ENCODE results near the gene FER. TPM values are rescaled to one million over a fixed set of nuclear protein-coding genes. Genes with fewer than 3 reads are reported as not detected.

Gene FER
- total and polyA plus RNA-seq, 2 of the 13 experiments (the other 11 are each of a cell fraction or from before 2014, with no cell fraction given), result 7.9 to 29.0 TPM

- TF ChIP-seq REPIN1 (CRISPR knock-in tag; IDR thresholded peaks at IDR 0.05; ENCODE audit: borderline replicate concordance, low read depth), result no peak
- no peak for TF ChIP-seq SYNCRIP (IDR thresholded peaks at IDR 0.05; ENCODE audit: insufficient read depth, low read depth, low read length)
- TF ChIP-seq NFIB (CRISPR knock-in tag; IDR thresholded peaks at IDR 0.05; ENCODE audit: borderline replicate concordance), result no peak
- no peak for TF ChIP-seq HOXA5 (CRISPR knock-in tag; IDR thresholded peaks at IDR 0.05)
Measured at GRCh38 chr5:108945094-108945493, 197.4 kb downstream of the FER start (continued).

GRCh38 chr5:108946008-108946407 is 198.3 kb downstream of the FER start:
- FAIRE-seq (no peak), DNase-seq (ENCODE audit: low spot score) (no peak), ATAC-seq (no peak)
- no peaks in the 10 kb centered on the region for H3K27me3 ChIP-seq (ENCODE audit: control insufficient read depth in 1 of 2, insufficient read depth in 2 of 2, low read length in 2 of 2)
- peaks cover 3% of the 10 kb centered on the region for H3K79me2 ChIP-seq (ENCODE audit: insufficient read depth, low read length)
- no peak overlapping the region for H3K4me3 ChIP-seq (replicated peaks in 1 of 3; ENCODE audit: insufficient read depth in 1 of 3, low read depth in 2 of 3, low read length in 3 of 3)
- H4K20me1 ChIP-seq (ENCODE audit: insufficient read depth, low read length), result no peaks in the 10 kb centered on the region
- no peak overlapping the region for H3K9ac ChIP-seq (ENCODE audit: insufficient read depth, low read depth, low read length)
- H2AFZ ChIP-seq (ENCODE audit: low read length), result no peak overlapping the region
- no peaks in the 10 kb centered on the region for H3K9me3 ChIP-seq (ENCODE audit: low read length)
- in situ Hi-C loops (cut with HindIII; ENCODE audit: extremely low pct_ligation_motif_present, low pct_unique_long_range_greater_than_20kb), result no loop called here
- POLR2A ChIA-PET, result no interaction called here
- H3K27ac ChIP-seq (ENCODE audit: extremely low read length, insufficient read depth, low read length), result no peak overlapping the region
- intact Hi-C loops (cut with micrococcal nuclease; ENCODE audit: unreplicated experiment), result no loop called here
- CTCF ChIA-PET (ENCODE audit: low intra/inter-chr PET ratio, low total read pairs), result no interaction called here
- H3K4me2 ChIP-seq (ENCODE audit: low read depth, low read length), result no peak overlapping the region
- no peaks in the 10 kb centered on the region for H3K36me3 ChIP-seq (replicated peaks in 1 of 2; ENCODE audit: control insufficient read depth in 1 of 2, insufficient read depth in 2 of 2, low read length in 2 of 2)
- WGBS (ENCODE audit: low lambda C conversion rate), result 95% methylated on average over 1 of the region's 1 CpG
- BruUV-seq (replicated peaks), result no TSS peak
- H3K4me1 ChIP-seq (ENCODE audit: insufficient read depth, low read length), result no peaks in the 10 kb centered on the region
- TF ChIP-seq PCBP2 (optimal IDR thresholded peaks at IDR 0.05; ENCODE audit: low read depth, low read length, poor library complexity, severe bottlenecking) (no peak), NFE2L1 (CRISPR knock-in tag; IDR thresholded peaks at IDR 0.05; ENCODE audit: borderline replicate concordance) (no peak), ZNF550 (CRISPR knock-in tag; IDR thresholded peaks at IDR 0.05; ENCODE audit: borderline replicate concordance) (no peak), ZNF280D (CRISPR knock-in tag; IDR thresholded peaks at IDR 0.05) (no peak), ZNF12 (CRISPR knock-in tag; IDR thresholded peaks at IDR 0.05) (no peak), ZNF274 (CRISPR knock-in tag; IDR thresholded peaks at IDR 0.05) (no peak), ARID3A (IDR thresholded peaks at IDR 0.05; ENCODE audit: low read depth, low read length) (no peak), ZNF552 (CRISPR knock-in tag; IDR thresholded peaks at IDR 0.05; ENCODE audit: borderline replicate concordance) (no peak), ETS1 (CRISPR knock-in tag; IDR thresholded peaks at IDR 0.05) (no peak), ZNF230 (CRISPR knock-in tag; IDR thresholded peaks at IDR 0.05) (no peak), ZNF260 (CRISPR knock-in tag; IDR thresholded peaks at IDR 0.05; ENCODE audit: borderline replicate concordance, low read depth) (no peak), MTF2 (CRISPR knock-in tag; IDR thresholded peaks at IDR 0.05; ENCODE audit: borderline replicate concordance) (no peak)

Data from HepG2 (cell line).